ENCODE data around the gene RASGRF1. TPM values are rescaled to one million over a fixed set of nuclear protein-coding genes. Genes with fewer than 3 reads are reported as not detected.
"Not testable (repeated sequence)": the region's sequence is repeated elsewhere in the genome, so short reads cannot be mapped to it uniquely, and the experiment has no call there.

RASGRF1 gene
- total and polyA plus RNA-seq, 7 donors, result 0.03 to 0.05 TPM; not detected in 5

- DNase-seq (peak; percentile 58 to 73), ATAC-seq (peak; percentile 82 to 90 (median 88))
- peak overlapping the region; percentile 74 for H3K27ac ChIP-seq
- H3K27me3 ChIP-seq (ENCODE audit: insufficient read depth in 3 of 3, low read length in 2 of 3), result no peaks in the 10 kb centered on the region
- 55 to 68% (median 58%) methylated on average over 11 of the region's 11 CpGs for WGBS, 3 donors
- no peak for TF ChIP-seq CTCF (IDR thresholded peaks at IDR 0.05)
- intact Hi-C loops (cut with DNase I), result no loop called here
- H3K4me3 ChIP-seq, result no peak overlapping the region
- H3K4me1 ChIP-seq, result peaks cover 12% of the 10 kb centered on the region
- H3K36me3 ChIP-seq (ENCODE audit: insufficient read depth in 1 of 2, low read depth in 1 of 2), result peaks cover 0 to 58% of the 10 kb centered on the region in 2 donors
- H3K9me3 ChIP-seq, result no peaks in the 10 kb centered on the region
Measured at GRCh38 chr15:78930577-78931388, 159.8 kb downstream of the RASGRF1 start.

GRCh38 chr15:78929536-78930264 lies 160.9 kb downstream of the RASGRF1 start:
- WGBS, 3 donors, result 91 to 97% (median 93%) methylated on average over 16 of the region's 16 CpGs
- Histone ChIP-seq H3K27me3 (ENCODE audit: insufficient read depth in 3 of 3, low read length in 2 of 3) (no peaks in the 10 kb centered on the region), H3K36me3 (ENCODE audit: insufficient read depth in 1 of 2, low read depth in 1 of 2) (peaks cover 0 to 56% of the 10 kb centered on the region in 2 donors), H3K4me1 (peaks cover 12% of the 10 kb centered on the region), H3K4me3 (no peak overlapping the region), H3K9me3 (no peaks in the 10 kb centered on the region), H3K27ac (peak overlapping the region; percentile 74)
- DNase-seq, result no peak
- intact Hi-C loops (cut with DNase I), result no loop called here
- no peak for TF ChIP-seq CTCF (IDR thresholded peaks at IDR 0.05)
- no peak for ATAC-seq

- no peaks in the 10 kb centered on the region for H3K27me3 ChIP-seq (ENCODE audit: insufficient read depth in 3 of 3, low read length in 2 of 3)
- TF ChIP-seq CTCF (IDR thresholded peaks at IDR 0.05), result no peak
- DNase-seq (no peak), ATAC-seq (no peak)
- H3K27ac ChIP-seq, result no peak overlapping the region
- H3K4me1 ChIP-seq, result peaks cover 12% of the 10 kb centered on the region
- no peak overlapping the region for H3K4me3 ChIP-seq
- no peaks in the 10 kb centered on the region for H3K9me3 ChIP-seq
- H3K36me3 ChIP-seq (ENCODE audit: insufficient read depth in 1 of 2, low read depth in 1 of 2), result peaks cover 0 to 53% of the 10 kb centered on the region in 2 donors
- intact Hi-C loops (cut with DNase I), result no loop called here
- WGBS, 3 donors, result 87 to 94% (median 90%) methylated on average over 14 of the region's 14 CpGs
Measured at GRCh38 chr15:78928616-78929093, 161.9 kb downstream of the RASGRF1 start.

GRCh38 chr15:78928176-78928575 lies 162.4 kb downstream of the RASGRF1 start:
- H3K9me3 ChIP-seq; H3K27me3 ChIP-seq (ENCODE audit: insufficient read depth in 3 of 3, low read length in 2 of 3); intact Hi-C loops (cut with DNase I); DNase-seq; H3K27ac ChIP-seq; H3K4me3 ChIP-seq; ATAC-seq: not testable (repeated sequence)
- WGBS, 3 donors, result 93 to 98% (median 95%) methylated on average over 14 of the region's 14 CpGs
- H3K4me1 ChIP-seq, result peaks cover 12% of the 10 kb centered on the region
- peaks cover 0 to 53% of the 10 kb centered on the region in 2 donors for H3K36me3 ChIP-seq (ENCODE audit: insufficient read depth in 1 of 2, low read depth in 1 of 2)
